GM04504 (cell line): Measurements from ENCODE around the gene PPP1R37.

Experiments
- DNase-seq: peaks from one replicate; pipeline ENCODE4 v3.0.0-alpha.2; 2012; ENCODE audit warnings: low read depth

PPP1R37 gene

GRCh38 chr19:45071545-45071938 is 21.4 kb upstream of the PPP1R37 start:
- no peak for DNase-seq

DNA sequence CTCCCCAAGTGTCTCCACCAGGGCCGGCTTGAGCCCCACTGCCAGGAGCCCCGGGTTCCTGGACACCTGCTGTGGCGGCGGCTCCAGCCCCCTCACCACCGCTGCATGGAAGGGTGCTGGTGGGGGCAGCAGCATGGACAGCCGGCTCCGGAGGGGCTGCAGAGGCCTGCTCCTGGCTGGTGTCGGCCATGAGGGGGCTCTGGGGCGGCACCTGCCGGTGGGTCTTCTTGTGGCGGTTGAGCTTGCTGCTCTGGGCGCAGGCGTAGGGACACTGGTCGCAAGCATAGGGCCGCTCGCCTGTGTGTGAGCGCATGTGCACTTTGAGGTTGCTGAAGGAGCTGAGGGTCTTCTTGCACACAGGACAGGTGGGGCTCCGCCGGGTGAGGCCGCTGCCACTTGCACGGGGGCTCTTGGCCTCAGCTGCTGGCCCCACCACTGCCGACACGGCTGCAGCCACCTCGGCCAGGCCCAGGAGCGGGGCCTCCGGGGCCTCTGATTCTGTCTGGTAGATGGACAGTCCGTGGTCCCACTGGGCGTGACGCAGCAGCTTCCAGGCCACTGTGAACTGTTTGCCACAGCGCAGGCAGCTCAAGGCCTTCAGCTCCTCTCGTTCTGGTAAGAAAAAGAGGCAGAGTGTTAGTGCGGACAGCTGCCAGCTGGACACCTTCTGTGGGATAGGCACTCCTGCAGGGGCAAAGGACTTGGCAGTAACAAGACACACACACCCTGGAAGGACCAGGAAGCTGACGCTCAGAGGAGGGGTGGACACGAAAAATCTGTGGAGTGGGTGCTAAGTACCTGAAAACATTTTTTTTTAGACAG is 20.8 kb upstream of the PPP1R37 start:
- no peak for DNase-seq

- DNase-seq = no peak
Measured at GRCh38 chr19:45074744-45075300, 18.2 kb upstream of the PPP1R37 start.

- DNase-seq = no peak
Measured at GRCh38 chr19:45075301-45076028, 17.5 kb upstream of the PPP1R37 start.

- DNase-seq = no peak
Measured at GRCh38 chr19:45076029-45076850, 16.7 kb upstream of the PPP1R37 start, which contains the start of gene ZNF296. Gene ZNF296 (minus strand): TSS chr19:45076478. CDS start chr19:45076373, 105 bp downstream.

DNA sequence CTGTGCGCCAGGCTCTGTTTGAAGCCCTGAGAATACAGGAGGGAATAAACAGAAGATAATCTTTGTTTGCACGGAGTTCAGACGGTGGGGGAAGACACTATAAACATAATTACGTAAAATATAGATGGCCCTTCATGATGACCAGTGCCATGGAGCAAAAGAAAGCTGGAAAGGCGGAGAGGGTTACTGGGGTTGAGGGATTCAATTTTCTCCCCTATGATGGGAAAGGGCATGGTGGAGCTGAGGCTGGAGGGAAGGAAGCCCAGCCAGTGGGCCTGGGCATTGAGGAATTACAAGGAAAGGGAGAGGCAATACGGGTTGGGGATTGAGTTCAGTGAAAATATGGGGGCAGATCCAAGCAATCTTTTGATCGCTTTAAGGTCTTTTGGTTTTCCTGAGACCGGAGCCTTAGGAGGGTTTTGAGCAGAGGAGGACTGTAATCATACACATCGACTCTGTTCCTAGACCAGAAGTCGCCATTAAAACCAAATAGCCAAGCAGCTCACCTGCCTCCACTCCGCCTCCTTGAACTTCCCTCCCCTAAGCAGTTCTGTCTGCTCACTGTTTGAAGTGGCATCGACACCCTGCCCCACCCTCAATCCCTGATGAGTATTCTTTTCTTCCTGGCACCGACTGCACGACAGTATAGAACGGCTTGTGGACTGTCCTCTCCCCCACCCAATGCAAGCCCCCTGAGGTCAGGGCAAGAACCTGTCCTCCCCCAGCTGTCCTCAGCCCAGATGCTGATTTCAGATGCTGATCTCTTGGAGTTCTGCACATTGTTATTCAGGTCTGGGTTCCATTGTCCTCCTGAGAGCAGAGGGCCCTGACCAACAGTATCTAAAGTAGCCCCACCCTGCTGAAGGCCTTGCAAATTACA is 15.9 kb upstream of the PPP1R37 start:
- no peak for DNase-seq

DNA sequence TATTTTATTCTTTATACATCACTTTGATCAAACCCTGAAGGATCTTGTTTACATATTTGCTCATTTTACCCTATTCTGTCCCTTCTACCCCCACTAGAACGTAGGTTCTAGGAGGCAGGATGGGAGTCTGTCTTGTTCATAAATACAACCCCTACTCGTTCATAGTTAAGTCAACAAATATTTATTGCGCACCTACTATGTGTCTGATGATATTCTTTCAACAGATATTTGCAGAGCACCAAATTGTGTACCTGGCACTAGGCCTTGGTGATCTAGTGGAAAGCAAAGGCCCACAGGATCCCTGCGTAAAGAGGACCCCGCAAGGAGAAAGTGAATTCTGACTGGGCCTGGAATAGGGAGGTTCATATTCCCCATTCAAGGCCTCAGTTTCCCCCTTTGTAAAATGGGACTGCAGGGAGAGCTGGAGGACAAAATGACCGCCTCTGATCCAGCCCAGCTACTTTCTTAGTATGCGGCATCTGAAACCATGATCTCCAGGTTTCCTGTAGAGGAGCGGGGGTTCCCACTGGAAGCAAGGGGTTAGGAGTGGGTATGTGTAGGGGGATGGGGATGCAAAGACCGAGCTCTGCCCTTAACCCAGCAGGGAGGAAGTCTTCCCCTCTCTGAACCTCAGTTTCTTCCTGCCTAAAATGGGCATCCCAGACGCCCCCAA is 14.5 kb upstream of the PPP1R37 start:
- DNase-seq = no peak

- DNase-seq = no peak
Measured at GRCh38 chr19:45079063-45079910, 13.7 kb upstream of the PPP1R37 start, which contains the start of gene GEMIN7. Gene GEMIN7 (plus strand): TSS chr19:45079260. CDS start chr19:45090115, 10,855 bp downstream.

DNA sequence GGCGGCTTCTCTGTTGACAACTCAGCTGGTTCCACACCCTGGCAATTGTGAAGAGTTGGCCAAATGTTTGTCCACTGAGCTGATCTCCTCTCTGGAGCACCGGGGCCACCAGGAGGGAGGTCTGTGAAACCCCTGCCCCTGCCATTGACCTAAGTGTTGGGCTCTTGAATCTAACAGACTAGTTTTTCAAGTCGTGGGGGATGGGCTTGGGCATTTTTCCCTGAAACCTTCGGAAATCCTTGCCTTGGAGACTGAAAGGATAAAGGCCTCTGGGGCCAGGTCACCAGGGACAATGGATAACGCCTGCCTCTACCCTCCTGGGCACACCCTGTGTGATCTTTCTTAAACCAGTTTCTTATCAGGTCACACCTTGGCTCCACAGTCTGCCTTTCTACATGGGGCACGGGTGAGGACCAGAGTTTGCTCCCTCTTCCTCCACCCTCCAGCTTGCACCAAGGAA is 13.0 kb upstream of the PPP1R37 start:
- no peak for DNase-seq

DNA sequence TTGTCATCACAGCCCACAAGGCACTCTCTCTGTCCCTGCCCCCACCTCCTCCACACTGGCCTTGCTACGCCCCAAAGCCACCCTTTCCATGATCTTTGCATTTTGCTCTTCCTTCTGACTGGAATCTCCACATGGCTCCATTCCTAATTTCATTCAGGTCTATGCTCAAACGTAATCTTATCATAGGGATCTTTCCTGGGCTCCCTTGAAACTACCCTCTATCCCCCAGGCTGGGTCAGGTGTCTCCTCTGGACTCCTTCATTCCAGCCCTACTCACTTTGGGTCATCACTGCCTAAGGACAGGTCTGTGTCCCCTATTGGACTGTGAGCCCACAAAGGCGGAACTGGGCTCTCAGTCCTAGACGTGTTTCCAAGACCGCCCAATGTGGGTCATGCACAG is 10.8 kb upstream of the PPP1R37 start:
- DNase-seq = no peak

- no peak for DNase-seq
Measured at GRCh38 chr19:45086480-45086879, 6.5 kb upstream of the PPP1R37 start.

- no peak for DNase-seq
Measured at GRCh38 chr19:45087531-45087930, 5.4 kb upstream of the PPP1R37 start.

GRCh38 chr19:45090034-45090433 is 2.9 kb upstream of the PPP1R37 start:
- DNase-seq = no peak

GRCh38 chr19:45090606-45091005 is 2.4 kb upstream of the PPP1R37 start:
- no peak for DNase-seq

DNA sequence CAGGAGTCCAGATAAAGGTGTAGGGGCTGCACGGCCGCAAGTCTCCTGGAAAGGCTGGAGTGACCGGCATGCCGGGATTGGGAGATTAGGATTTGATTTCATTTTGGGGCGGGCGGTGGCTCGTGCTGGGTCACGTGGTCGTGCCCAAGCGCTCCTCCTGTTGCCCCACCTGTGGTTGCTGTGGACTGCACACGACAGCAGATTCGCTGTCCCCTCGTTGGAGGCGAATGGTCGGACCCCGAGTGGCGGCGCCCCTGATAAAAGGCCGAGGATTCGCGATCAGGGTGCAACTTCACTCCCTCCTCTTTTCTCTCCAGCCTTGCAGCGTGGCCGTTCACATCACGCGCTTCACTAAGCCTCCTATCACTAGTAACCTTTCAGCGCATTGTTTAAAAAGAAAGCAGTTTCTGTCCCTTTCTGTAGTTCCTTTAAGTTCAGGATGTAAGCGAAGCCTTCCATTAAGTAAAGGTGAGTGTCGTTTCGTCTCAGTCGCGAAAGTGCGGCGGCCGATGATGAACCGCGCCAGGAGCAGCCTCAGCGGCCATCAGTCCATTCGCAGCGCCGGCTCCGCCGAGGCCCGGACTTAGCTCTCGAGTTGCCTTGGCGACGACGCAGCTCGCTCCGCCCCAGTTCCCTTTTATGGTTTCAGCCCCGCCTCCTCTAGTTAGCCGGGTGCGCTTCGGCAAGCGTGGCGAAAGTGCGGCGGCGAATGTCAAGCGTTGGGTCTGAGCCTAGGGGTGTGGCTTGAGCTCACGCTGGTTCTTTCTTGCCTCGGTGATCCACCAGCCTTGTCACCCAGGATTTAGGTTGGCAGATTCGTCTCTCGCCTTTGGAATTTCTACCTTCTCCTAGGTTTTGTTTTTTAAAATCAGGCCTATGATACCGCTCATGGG is 1.7 kb upstream of the PPP1R37 start:
- DNase-seq = peak; percentile 97

DNA sequence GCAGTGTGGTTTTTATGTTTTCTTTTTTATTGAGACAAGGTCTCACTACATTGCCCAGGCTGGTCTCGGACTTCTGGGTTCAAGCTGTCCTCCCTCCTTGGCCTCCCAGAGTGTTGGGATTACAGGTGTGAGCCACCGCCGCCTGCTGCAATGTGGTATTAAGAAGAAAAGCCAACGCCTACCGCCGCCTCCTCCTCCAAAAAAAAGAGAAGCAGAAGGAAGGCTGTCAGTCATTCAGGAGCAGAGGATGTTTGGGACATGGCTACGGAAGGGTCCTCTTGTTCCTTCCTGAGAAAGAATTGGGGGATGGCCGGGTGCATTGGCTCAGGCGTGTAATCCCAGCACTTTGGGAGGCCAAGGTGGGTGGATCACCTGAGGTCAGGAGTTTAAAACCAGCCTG is 1.2 kb downstream of the PPP1R37 start:
- DNase-seq = no peak

- DNase-seq = no peak
Measured at GRCh38 chr19:45094707-45095106, 1.7 kb downstream of the PPP1R37 start.
